HepG2 (cell line): ENCODE results near the gene SNX27. TPM values are rescaled to one million over a fixed set of nuclear protein-coding genes. Genes with fewer than 3 reads are reported as not detected.
A peak's percentile ranks its signal among the peaks of the same experiment; 100 is the strongest.

Experiments
- ATAC-seq: fragments of 200-7000 bp; cut with Tn5 transposase; 3 replicates; pipeline ENCODE4 v1.9.1; 2020; ENCODE audit warnings: mild to moderate bottlenecking, moderate library complexity
- BruUV-seq: library from RNA; stranded (reverse); fragments of 400-500 nt; replicated peaks from 2 replicates; lab custom pipeline; 2021; lab: Mats Ljungman, UMichigan
- CTCF ChIA-PET: fragments of 300-600 bp; formaldehyde crosslinking; extraction: SDS; loops from one replicate; lab custom pipeline; 2021; ENCODE audit warnings: low total read pairs, inconsistent platforms, low intra/inter-chr PET ratio; lab: Yijun Ruan, JAX
- POLR2A ChIA-PET: fragments of 350-600 bp; sonication (Branson Sonifier 250); formaldehyde crosslinking; loops from one replicate; lab custom pipeline; 2020; ENCODE audit warnings: antibody characterized with exemption, inconsistent platforms; lab: Yijun Ruan, JAX
- DNase-seq: peaks from one replicate; pipeline ENCODE4 v3.0.0-alpha.2; 2015; ENCODE audit warnings: low spot score
- FAIRE-seq: peaks from 3 replicates; lab custom pipeline; 2011; peaks lifted over from hg19 to GRCh38; lab: Jason Lieb, UNC
- H2AFZ ChIP-seq: one replicate; pipeline ENCODE4 v1.6.1; 2011; ENCODE audit warnings: low read length, inconsistent platforms
- H3K27ac ChIP-seq: fragments of 300-600 bp; 3 replicates; pipeline ENCODE4 v1.8.0; 2011; ENCODE audit warnings: mixed run types, mild to moderate bottlenecking, mixed read lengths, low read length, inconsistent platforms; ENCODE audit not compliant: insufficient read depth; ENCODE audit errors: extremely low read length
- H3K27me3 ChIP-seq, 2 experiments: fragments of 200-600 bp in 1 of 2; 2 replicates in 1 of 2; 3 replicates in 1 of 2; pipeline versions ENCODE4 v1.6.0 to v1.8.0; 2011; ENCODE audit warnings: low read length in 2 of 2, mild to moderate bottlenecking in 2 of 2, moderate library complexity in 2 of 2, inconsistent platforms in 1 of 2; ENCODE audit not compliant: insufficient read depth in 2 of 2, control insufficient read depth in 1 of 2
- H3K36me3 ChIP-seq, 2 experiments: fragments of 200-600 bp in 1 of 2; replicated peaks in 1 of 2; 2 replicates in 1 of 2; 3 replicates in 1 of 2; pipeline versions ENCODE4 v1.5.1 to v1.8.0; 2011; ENCODE audit warnings: low read length in 2 of 2, inconsistent platforms in 1 of 2; ENCODE audit not compliant: insufficient read depth in 2 of 2, control insufficient read depth in 1 of 2
- H3K4me1 ChIP-seq: 2 replicates; pipeline ENCODE4 v1.5.1; 2012; ENCODE audit warnings: low read length, inconsistent platforms; ENCODE audit not compliant: insufficient read depth
- H3K4me2 ChIP-seq: 2 replicates; pipeline ENCODE4 v1.6.0; 2011; ENCODE audit warnings: low read depth, low read length, inconsistent platforms
- H3K4me3 ChIP-seq, 3 experiments: fragments of 200-600 bp in 1 of 3; sonication (generic), shearing (Covaris generic) in 1 of 3; replicated peaks in 1 of 3; 2 replicates each; pipeline ENCODE4 v1.5.1; 2011 to 2016; ENCODE audit warnings: low read length in 3 of 3, inconsistent platforms in 2 of 3, low read depth in 2 of 3, mild to moderate bottlenecking in 2 of 3, control low read depth in 1 of 3, mixed read lengths in 1 of 3; ENCODE audit not compliant: insufficient read depth in 1 of 3
- H3K79me2 ChIP-seq: one replicate; pipeline ENCODE4 v1.6.1; 2011; ENCODE audit warnings: low read length, inconsistent platforms; ENCODE audit not compliant: insufficient read depth
- H3K9ac ChIP-seq: 2 replicates; pipeline ENCODE4 v1.6.0; 2011; ENCODE audit warnings: mild to moderate bottlenecking, low read depth, low read length, inconsistent platforms; ENCODE audit not compliant: insufficient read depth
- H3K9me3 ChIP-seq: 2 replicates; pipeline ENCODE4 v1.5.1; 2012; ENCODE audit warnings: mild to moderate bottlenecking, low read length
- H4K20me1 ChIP-seq: 2 replicates; pipeline ENCODE4 v1.6.0; 2011; ENCODE audit warnings: inconsistent platforms, mild to moderate bottlenecking, low read length, moderate library complexity; ENCODE audit not compliant: insufficient read depth
- ARNTL ChIP-seq: sonication (generic); formaldehyde crosslinking; IDR thresholded peaks from 2 replicates; pipeline ENCODE4 v1.4.0; 2020; ENCODE audit warnings: mild to moderate bottlenecking, missing genetic modification reagents
- ESRRA ChIP-seq: sonication (generic); formaldehyde crosslinking; IDR thresholded peaks from 2 replicates; pipeline ENCODE4 v1.5.1; 2020; ENCODE audit warnings: mild to moderate bottlenecking, low read depth, missing genetic modification reagents
- FOXK1 ChIP-seq: sonication (generic); formaldehyde crosslinking; IDR thresholded peaks from 2 replicates; pipeline ENCODE4 v1.4.0; 2020; ENCODE audit warnings: low read depth, missing genetic modification reagents, borderline replicate concordance
- HDAC1 ChIP-seq: sonication (generic); formaldehyde crosslinking; IDR thresholded peaks from 2 replicates; pipeline ENCODE4 v1.5.1; 2020; ENCODE audit warnings: mild to moderate bottlenecking, missing genetic modification reagents
- HMG20A ChIP-seq: IDR thresholded peaks from 2 replicates; pipeline ENCODE4 v1.6.1; 2016; ENCODE audit warnings: borderline replicate concordance
- JARID2 ChIP-seq: sonication (generic); formaldehyde crosslinking; IDR thresholded peaks from 2 replicates; pipeline ENCODE4 v1.8.1; 2023; ENCODE audit warnings: missing genetic modification reagents, inconsistent platforms; ENCODE audit not compliant: insufficient replicate concordance
- RXRB ChIP-seq: IDR thresholded peaks from 2 replicates; pipeline ENCODE4 v1.6.1; 2016; ENCODE audit warnings: borderline replicate concordance, missing genetic modification reagents, missing compliant biosample characterization
- SALL1 ChIP-seq: sonication (generic); formaldehyde crosslinking; IDR thresholded peaks from 2 replicates; pipeline ENCODE4 v1.8.0; 2022; ENCODE audit warnings: mild to moderate bottlenecking, missing genetic modification reagents
- SOX13 ChIP-seq, 3 experiments: fragments of 450-650 bp in 1 of 3; sonication (generic) in 1 of 3; formaldehyde crosslinking in 1 of 3; IDR thresholded peaks in 2 of 3; conservative IDR thresholded peaks in 1 of 3; 2 replicates each; pipeline versions ENCODE4 v1.5.0 to v1.6.1; 2016 to 2020; ENCODE audit warnings: antibody characterized with exemption in 1 of 3, mild to moderate bottlenecking in 1 of 3, missing compliant biosample characterization in 1 of 3, missing genetic modification reagents in 1 of 3, moderate library complexity in 1 of 3
- SOX6 ChIP-seq, 2 experiments: fragments of 450-650 bp in 1 of 2; sonication (generic) in 1 of 2; formaldehyde crosslinking in 1 of 2; IDR thresholded peaks; 2 replicates each; pipeline versions ENCODE4 v1.4.0 to v1.6.1; 2017 to 2020; ENCODE audit warnings: antibody characterized with exemption in 1 of 2, mild to moderate bottlenecking in 1 of 2, missing genetic modification reagents in 1 of 2
- SP4 ChIP-seq: sonication (generic); formaldehyde crosslinking; IDR thresholded peaks from 2 replicates; pipeline ENCODE4 v1.8.1; 2023; ENCODE audit warnings: mild to moderate bottlenecking, missing genetic modification reagents
- TFDP2 ChIP-seq: sonication (generic); formaldehyde crosslinking; IDR thresholded peaks from 2 replicates; pipeline ENCODE4 v1.4.0; 2020; ENCODE audit warnings: missing genetic modification reagents
- YY1 ChIP-seq: IDR thresholded peaks from 2 replicates; pipeline ENCODE4 v1.6.1; 2011; ENCODE audit warnings: low read length, low read depth, moderate library complexity, mild to moderate bottlenecking; ENCODE audit not compliant: insufficient read depth, insufficient replicate concordance
- ZFAT ChIP-seq: sonication (generic); formaldehyde crosslinking; conservative IDR thresholded peaks from 2 replicates; pipeline ENCODE4 v1.8.1; 2023; ENCODE audit warnings: missing genetic modification reagents, inconsistent platforms
- ZGPAT ChIP-seq: IDR thresholded peaks from 2 replicates; pipeline ENCODE4 v1.6.1; 2016; ENCODE audit warnings: mild to moderate bottlenecking
- ZNF253 ChIP-seq: sonication (generic); formaldehyde crosslinking; IDR thresholded peaks from 2 replicates; pipeline ENCODE4 v1.8.0; 2022; ENCODE audit warnings: mild to moderate bottlenecking, missing genetic modification reagents, borderline replicate concordance
- ZNF329 ChIP-seq: sonication (generic); formaldehyde crosslinking; IDR thresholded peaks from 2 replicates; pipeline ENCODE4 v1.9.0; 2021; ENCODE audit warnings: low read depth, mild to moderate bottlenecking, missing genetic modification reagents
- ZNF556 ChIP-seq: sonication (generic); formaldehyde crosslinking; IDR thresholded peaks from 2 replicates; pipeline ENCODE4 v1.4.0; 2020; ENCODE audit warnings: mild to moderate bottlenecking, missing genetic modification reagents, borderline replicate concordance
- ZNF567 ChIP-seq: sonication (generic); formaldehyde crosslinking; IDR thresholded peaks from 2 replicates; pipeline ENCODE4 v1.8.1; 2023; ENCODE audit warnings: mild to moderate bottlenecking, missing genetic modification reagents, borderline replicate concordance
- ZUFSP ChIP-seq: sonication (generic); formaldehyde crosslinking; IDR thresholded peaks from 2 replicates; pipeline ENCODE4 v1.9.0; 2021; ENCODE audit warnings: missing genetic modification reagents, mild to moderate bottlenecking, borderline replicate concordance
- WGBS: methylation state at CpG from one replicate; pipeline ENCODE4 v1.1.6; 2017; ENCODE audit warnings: low lambda C conversion rate; 5-methylcytosine and 5-hydroxymethylcytosine counted together
- in situ Hi-C: cut with HindIII; loops from 2 replicates; pipeline ENCODE4 v1.10.0; 2017; ENCODE audit warnings: low pct_unique_long_range_greater_than_20kb; ENCODE audit not compliant: extremely low pct_ligation_motif_present
- intact Hi-C: fragments of 100-400 bp; cut with micrococcal nuclease; formaldehyde crosslinking; loops from one replicate; pipeline ENCODE4 v1.10.0; 2022; ENCODE audit not compliant: unreplicated experiment
- polyA plus RNA-seq, 8 experiments: library from polyadenylated mRNA; depleted of rRNA in 3 of 8; stranded (reverse) in 7 of 8; unstranded in 1 of 8; fragments of >200 nt; fragmentation: Illumina TruSeq in 4 of 8; extraction: Trizol in 4 of 8; gene quantifications; 2 replicates each; pipeline versions ENCODE4 v1.2.1 to v1.2.3, GENCODE V29; 2011 to 2016; ENCODE audit warnings: low read depth in 4 of 8, missing spikeins in 1 of 8, mixed read lengths in 1 of 8; ENCODE audit not compliant: insufficient read depth in 1 of 8
- total RNA-seq, 5 experiments: library from RNA; depleted of rRNA; stranded (reverse); fragments of >200 nt; fragmentation: Illumina TruSeq; extraction: Trizol; gene quantifications; 2 replicates each; pipeline ENCODE4 v1.2.3, GENCODE V29; 2016; ENCODE audit warnings: low read depth in 1 of 5

SNX27 gene
- total and polyA plus RNA-seq, 2 of the 13 experiments (the other 11 are each of a cell fraction or from before 2014, with no cell fraction given): 14.4 to 17.8 TPM

GRCh38 chr1:151703813-151704212 lies 92.0 kb downstream of the SNX27 start:
- 7% methylated on average over 17 of the region's 17 CpGs for WGBS
- CTCF ChIA-PET: no interaction called here
- intact Hi-C loops: no loop called here
- TF ChIP-seq ZUFSP: no peak
- TF ChIP-seq ZNF567 (CRISPR knock-in tag): no peak
- no peak for TF ChIP-seq ARNTL (CRISPR knock-in tag)
- TF ChIP-seq YY1: no peak
- TF ChIP-seq SOX6 (IDR thresholded peaks at IDR 0.05): no peak
- TF ChIP-seq SOX6 (CRISPR knock-in tag; IDR thresholded peaks at IDR 0.05): peak; percentile 60
- TF ChIP-seq ZNF329 (CRISPR knock-in tag): no peak
- no peak for TF ChIP-seq ZFAT (CRISPR knock-in tag)
- TF ChIP-seq ZNF253 (CRISPR knock-in tag): no peak
- TF ChIP-seq HDAC1 (CRISPR knock-in tag): peak; percentile 31
- peak; percentile 42; the same call in 1 of the 2 replicates for TF ChIP-seq ESRRA (CRISPR knock-in tag)
- TF ChIP-seq ZGPAT (CRISPR knock-in tag): peak; percentile 32; the same call in 1 of the 2 replicates
- no peak for TF ChIP-seq ZNF556
- TF ChIP-seq SP4 (CRISPR knock-in tag): no peak
- peak; percentile 27; the same call in 1 of the 2 replicates for TF ChIP-seq FOXK1
- TF ChIP-seq HMG20A (CRISPR knock-in tag): peak; percentile 20; the same call in 1 of the 2 replicates
- TF ChIP-seq SOX13 (IDR thresholded peaks at IDR 0.05): no peak
- peak in 1 of 2 experiments; percentile 57; a peak in 2 of 4 replicates for TF ChIP-seq SOX13 (CRISPR knock-in tag; conservative IDR thresholded peaks at IDR 0.05 in 1 of 2, IDR thresholded peaks at IDR 0.05 in 1 of 2)
- 0 out of 2 replicates have a peak, but pooled peaks have one; percentile 19 for TF ChIP-seq TFDP2 (CRISPR knock-in tag)
- TF ChIP-seq RXRB (CRISPR knock-in tag): 0 out of 2 replicates have a peak, but pooled peaks have one; percentile 27
- TF ChIP-seq SALL1 (CRISPR knock-in tag): peak; percentile 58; the same call in 1 of the 2 replicates
- peak; percentile 42 for TF ChIP-seq JARID2 (CRISPR knock-in tag)

More at GRCh38 chr1:151703813-151704212, 92.0 kb downstream of the SNX27 start:
- no peaks in the 10 kb centered on the region for H3K79me2 ChIP-seq
- no peaks in the 10 kb centered on the region for H4K20me1 ChIP-seq
- peak; percentile 35 for ATAC-seq
- H3K27ac ChIP-seq: no peak overlapping the region
- peak overlapping the region; percentile 69 for H3K4me2 ChIP-seq
- no peak for FAIRE-seq
- peaks cover 55% of the 10 kb centered on the region for H3K4me1 ChIP-seq
- H3K4me3 ChIP-seq: peak overlapping the region in 2 of 3 experiments; percentile 10 to 48; a peak in 3 of 6 replicates
- peaks cover 2 to 8% of the 10 kb centered on the region in 2 experiments; a peak in 2 of 5 replicates for H3K36me3 ChIP-seq
- in situ Hi-C loops: no loop called here
- H3K9ac ChIP-seq: no peak overlapping the region
- no peaks in the 10 kb centered on the region for H3K9me3 ChIP-seq
- no TSS peak for BruUV-seq
- H2AFZ ChIP-seq: no peak overlapping the region
- no peak for DNase-seq
- no peaks in the 10 kb centered on the region for H3K27me3 ChIP-seq
- POLR2A ChIA-PET: no interaction called here
